MV-4-11 (cell line): Measurements from ENCODE around the gene DNAJC21.
A peak's percentile ranks its signal among the peaks of the same experiment; 100 is the strongest.
"Not testable (repeated sequence)": the region's sequence is repeated elsewhere in the genome, so short reads cannot be mapped to it uniquely, and the experiment has no call there.

Experiments
- DNase-seq: peaks from one replicate; lab custom pipeline; 2025; lab: John Stamatoyannopoulos, UW

Gene DNAJC21

DNA sequence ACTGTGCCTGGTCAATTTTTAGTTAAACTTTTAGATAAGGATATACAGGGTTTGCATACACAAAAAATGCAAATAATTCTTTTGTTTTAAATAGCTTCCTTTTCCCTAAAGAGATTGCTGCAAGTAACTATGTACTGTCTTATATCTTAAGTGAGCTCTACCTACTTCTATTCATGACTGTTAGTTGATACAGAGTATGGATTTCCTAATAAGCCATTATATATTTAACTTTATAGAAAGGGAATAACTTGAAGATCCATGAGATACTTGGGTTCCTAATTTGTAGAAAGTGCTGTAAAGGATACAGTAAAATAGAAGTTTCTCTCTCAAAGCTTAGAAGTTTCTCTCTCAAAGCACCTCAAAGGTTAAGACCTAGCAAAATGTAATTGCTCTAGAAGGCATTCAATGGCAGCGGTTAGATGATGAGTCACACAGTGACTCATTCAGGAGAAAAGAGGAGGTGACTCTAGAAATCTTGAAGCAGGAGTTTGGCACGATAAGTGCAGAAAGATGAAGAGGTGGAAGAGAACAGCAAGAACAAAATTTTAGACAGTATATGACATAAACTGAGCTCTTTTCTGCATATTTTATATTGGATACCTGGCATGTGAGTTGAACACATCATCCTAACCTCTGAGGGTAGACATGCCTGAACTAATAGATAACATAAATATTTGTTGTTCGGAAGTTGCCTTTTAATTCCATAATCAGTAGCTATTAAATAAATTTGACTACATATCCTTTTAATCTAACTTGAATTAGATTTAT, 5.5 kb upstream of the DNAJC21 start:
- DNase-seq, result peak; percentile 59

- no peak for DNase-seq
Observed at GRCh38 chr5:34924462-34924765, 4.9 kb upstream of the DNAJC21 start.

- DNase-seq, result no peak
Observed at GRCh38 chr5:34926318-34926888, 3.0 kb upstream of the DNAJC21 start.

DNA sequence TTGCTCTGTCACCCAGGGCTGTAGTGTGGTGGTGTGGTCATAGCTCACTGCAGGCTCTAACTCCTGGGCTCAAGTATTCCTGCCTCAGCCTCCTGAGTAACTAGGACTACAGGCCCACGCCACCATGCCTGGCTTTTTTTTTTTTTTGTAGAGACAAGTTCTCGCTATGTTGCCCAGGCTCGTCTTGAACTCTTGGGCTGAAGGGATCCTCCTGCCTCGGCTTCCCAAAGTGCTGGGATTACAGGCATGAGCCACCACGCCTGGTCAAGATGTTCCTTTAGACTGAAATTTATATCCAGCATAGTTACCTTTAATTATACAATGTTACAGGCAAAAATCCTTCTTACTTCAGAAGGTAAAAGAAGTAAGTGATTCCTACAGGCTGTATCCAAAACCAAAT, 1.6 kb upstream of the DNAJC21 start:
- DNase-seq, result no peak

DNA sequence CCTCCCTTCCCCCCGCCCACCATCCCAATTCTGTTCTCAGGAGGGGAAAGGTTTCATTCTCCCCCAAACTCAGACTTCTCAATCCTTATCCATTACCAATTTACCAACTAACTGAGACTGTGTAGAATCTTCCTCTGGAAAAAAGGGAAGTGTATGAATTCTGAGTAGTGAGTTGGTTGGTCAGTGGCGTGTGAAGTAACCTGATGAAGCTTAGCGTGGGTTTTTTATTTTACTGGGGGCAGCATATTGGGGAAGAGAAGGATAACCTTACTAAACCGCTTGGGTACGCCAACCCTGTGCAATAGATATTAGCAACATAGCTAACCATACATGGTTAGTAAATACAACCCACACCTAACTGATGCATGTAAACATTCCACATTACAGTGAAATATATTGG, 1.1 kb upstream of the DNAJC21 start:
- peak; percentile 61 for DNase-seq

GRCh38 chr5:34929720-34930461, 532 bp downstream of the DNAJC21 start:
- peak; percentile 59 for DNase-seq

DNA sequence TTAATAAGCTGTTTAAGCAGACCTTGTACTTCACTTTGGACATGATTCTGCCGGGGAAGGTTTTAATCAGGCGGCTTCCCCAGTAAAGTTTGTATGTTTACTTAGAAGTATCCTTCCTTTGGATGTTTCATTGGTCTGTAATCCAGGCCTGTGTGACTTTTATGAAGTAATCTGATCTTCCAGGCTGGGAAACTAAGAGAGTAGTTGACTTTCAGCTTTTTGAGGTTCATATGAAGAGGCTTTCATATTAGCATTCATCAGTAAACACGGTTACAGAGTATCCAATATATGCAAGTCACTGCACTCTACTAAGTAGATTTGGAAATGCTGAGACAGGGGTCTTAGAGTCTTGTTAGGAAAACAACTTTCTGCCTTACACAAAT, 1.1 kb downstream of the DNAJC21 start:
- no peak for DNase-seq

- no peak for DNase-seq
Observed at GRCh38 chr5:34930870-34931269, 1.5 kb downstream of the DNAJC21 start.

- no peak for DNase-seq
Observed at GRCh38 chr5:34932947-34933346, 3.6 kb downstream of the DNAJC21 start.

GRCh38 chr5:34941936-34942335, 12.6 kb downstream of the DNAJC21 start:
- no peak for DNase-seq

- no peak for DNase-seq
Observed at GRCh38 chr5:34944044-34944443, 14.7 kb downstream of the DNAJC21 start.

- no peak for DNase-seq
Observed at GRCh38 chr5:34944460-34945047, 15.2 kb downstream of the DNAJC21 start.

- DNase-seq, result no peak
Observed at GRCh38 chr5:34957321-34957720, 28.0 kb downstream of the DNAJC21 start.

DNA sequence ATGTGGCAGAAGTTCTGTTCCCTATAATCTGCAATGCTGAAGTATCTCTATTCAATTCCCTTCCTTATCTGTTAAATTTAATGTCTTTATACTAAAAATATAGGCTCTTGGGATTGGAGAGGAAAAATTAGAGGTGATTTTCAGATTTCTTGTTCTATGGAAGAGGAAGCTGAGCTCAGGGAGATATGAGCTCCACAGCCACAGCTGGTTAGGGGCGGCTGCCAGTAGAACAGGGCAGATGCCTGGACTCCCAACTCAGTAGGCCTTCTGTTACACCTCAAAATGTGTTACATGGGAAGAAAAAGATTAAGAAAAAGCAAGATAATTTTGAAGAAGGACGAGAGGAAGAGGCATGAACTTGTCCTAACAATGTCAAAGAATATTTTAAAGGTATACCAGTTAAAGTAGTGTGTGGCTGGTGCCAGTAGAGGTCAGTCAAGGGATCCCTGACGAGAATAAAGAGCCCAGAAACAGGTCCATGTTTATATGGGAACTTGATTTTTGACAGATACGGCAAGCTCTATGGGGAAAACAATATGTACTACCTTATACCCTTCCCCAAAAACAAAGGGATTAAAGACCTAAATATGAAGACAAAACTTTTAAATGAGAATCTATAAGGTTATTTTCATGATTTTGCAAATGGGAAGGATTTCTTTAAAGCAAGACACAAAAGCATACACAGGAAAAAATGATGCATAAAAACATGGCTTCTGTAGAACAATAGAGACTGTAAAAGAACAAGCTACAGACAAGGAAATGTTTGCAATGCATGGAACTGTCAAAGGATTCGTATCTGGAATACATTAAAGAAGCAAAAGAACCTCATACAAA, 28.7 kb downstream of the DNAJC21 start:
- DNase-seq, result peak; percentile 13

DNA sequence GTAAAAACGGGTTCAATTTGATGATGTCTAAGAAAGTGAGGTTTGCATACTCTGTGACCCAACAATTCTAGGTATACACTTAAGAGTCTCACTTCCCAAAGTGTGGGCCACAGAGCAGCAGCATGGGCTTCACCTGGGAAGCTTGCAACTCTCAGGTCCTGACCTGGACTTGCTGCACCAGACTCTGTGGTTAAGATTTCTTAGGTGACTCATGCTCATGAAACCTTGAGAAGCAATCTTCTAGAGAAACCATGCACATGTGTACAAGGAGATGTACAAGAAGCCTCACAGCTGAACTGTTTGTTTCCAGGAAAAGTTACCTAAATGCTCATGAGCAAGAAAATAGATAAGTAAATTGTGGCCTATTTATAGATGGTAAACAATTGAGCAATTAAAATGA, 30.0 kb downstream of the DNAJC21 start:
- no peak for DNase-seq

DNA sequence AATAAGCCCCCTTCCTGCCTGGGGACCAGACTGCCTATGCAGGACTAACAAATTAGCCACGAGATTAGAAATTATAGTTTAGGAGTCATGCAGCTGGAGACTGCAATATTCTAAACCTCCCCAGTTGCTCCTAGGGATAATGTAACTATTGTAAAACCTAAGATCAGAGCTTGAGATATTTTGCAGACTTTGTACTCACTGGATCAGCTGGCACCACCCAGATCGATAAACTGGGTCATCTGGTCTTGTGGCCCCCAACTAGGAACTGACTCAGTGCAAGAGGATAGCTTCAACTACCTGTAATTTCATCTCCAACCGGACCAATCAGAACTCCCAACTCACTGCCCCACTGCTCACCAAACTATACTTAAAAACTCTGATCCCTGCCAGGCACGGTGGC, 38.2 kb downstream of the DNAJC21 start:
- DNase-seq, result no peak

- no peak for DNase-seq
Observed at GRCh38 chr5:34968258-34968657, 38.9 kb downstream of the DNAJC21 start.

DNA sequence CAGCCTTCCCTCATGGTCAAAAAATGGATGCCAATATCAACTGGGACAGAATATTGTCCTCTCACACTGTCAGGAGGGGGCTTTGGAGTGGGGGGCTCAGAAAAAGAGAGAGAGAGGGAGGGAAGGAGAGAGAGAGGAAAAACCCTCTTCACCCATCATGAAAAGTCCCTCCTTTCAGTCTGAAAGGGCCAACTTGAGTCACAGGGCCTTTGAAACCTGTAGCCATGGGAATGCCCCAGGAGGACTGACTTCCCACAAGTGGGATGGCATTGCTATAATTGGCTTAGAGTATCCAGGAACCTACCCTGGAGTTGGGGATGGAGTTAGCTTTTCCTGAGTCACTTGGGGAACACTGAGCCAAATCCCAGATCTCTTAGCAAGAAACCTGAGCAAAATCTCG, 41.2 kb downstream of the DNAJC21 start:
- no peak for DNase-seq

DNA sequence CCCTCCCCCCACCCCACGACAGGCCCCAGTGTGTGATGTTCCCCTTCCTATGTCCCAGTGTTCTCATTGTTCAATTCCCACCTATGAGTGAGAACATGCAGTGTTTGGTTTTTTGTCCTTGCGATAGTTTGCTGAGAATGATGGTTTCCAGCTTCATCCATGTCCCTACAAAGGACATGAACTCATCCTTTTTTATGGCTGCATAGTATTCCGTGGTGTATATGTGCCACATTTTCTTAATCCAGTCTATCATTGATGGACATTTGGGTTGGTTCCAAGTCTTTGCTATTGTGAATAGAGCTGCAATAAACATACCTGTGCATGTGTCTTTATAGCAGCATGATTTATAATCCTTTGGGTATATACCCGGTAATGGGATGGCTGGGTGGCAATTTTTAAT, 42.3 kb downstream of the DNAJC21 start:
- not testable (repeated sequence) for DNase-seq

GRCh38 chr5:34976347-34976746, 47.0 kb downstream of the DNAJC21 start:
- DNase-seq, result no peak

GRCh38 chr5:34977934-34978613, 48.7 kb downstream of the DNAJC21 start:
- no peak for DNase-seq

- no peak for DNase-seq
Observed at GRCh38 chr5:34978681-34979080, 49.3 kb downstream of the DNAJC21 start.
